HG02870 (cell line): Measurements from ENCODE around the gene SND1.

Experiments
- ATAC-seq: cut with Tn5 transposase; IDR thresholded peaks from one replicate; pipeline ENCODE4 v1.9.1; 2021; ENCODE audit warnings: mild to moderate bottlenecking, moderate library complexity; ENCODE audit not compliant: unreplicated experiment

SND1 gene

DNA sequence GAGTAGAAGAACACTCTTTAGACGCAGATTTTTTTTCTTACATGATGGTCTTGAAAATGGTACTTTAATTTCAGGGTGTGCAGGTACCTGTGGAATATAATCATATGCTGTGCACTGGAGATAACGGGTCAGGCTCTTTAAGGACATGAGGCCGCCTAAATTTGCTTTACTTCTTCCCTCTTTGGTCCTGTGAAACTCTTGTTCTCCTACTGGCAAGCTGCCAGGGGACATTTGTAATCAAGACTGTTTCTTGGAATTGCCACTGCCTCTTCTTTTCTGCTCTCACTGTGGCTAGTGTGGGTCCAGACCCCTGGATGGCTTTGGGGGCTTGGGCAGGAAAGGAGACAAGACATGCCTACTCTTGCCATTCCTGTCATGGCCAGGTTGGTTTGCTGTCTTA lies 146.0 kb downstream of the SND1 start:
- no peak for ATAC-seq

DNA sequence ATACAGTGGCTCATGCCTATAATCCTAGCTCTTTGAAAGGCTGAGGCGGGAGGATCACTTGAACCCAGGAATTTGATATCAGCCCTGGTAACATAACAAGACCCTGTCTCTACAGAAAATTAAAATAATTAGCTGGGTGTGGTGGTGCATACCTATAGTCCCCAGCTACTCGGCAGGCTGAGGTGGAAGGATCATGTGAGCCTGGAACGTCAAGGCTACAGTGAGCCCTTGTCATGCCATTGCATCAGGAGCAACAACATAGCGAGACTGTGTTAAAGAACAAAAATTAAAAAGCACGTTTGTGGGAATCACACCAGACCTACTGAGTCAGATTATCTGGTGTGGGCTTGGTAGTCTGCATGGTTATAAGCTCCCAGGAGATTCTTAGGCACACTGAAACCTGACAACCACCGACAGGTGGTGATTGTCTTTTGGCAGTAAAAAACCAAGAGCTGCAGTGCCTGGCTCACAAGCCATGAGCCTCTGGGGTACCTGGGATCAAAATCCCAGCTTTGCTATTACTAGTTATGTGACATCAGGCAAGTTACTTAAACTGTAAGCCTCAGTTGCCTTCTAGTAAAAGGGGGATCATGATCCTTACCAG lies 146.9 kb downstream of the SND1 start:
- no peak for ATAC-seq

DNA sequence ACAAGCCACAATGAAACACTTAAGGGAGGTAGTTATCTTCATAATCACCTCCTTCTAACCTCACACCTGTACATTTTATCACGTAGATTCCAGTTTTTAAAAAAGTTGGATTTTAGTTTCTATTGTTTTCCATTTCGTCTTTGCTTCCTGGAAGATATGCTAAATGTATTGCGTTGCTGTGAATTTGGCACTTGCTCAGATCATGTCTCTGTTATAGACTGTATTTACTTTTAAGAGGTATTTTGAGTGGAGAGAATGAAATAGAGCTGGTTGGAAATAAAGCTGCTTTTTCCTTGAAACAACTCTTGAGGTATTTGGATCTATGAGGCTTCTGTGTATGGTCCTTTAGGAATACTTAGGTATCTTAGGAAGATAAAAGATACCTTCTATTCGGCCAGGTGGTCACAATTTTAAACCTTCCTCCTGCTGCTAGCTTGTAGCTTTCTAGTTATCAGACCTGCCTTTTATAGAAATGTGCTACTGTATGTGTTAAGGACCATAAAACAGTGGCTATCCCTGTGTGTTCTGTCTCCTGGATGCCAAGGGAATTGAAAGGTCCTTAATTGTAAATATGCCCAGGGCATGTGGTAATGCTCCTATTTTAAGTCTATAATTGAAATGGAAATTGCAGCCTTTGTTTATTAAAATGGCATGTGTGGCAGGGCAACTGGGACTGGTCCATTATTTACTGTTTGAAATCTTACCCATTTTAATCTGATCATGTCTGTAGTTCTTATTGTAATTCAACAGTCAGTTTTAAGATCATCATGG lies 147.7 kb downstream of the SND1 start:
- no peak for ATAC-seq

DNA sequence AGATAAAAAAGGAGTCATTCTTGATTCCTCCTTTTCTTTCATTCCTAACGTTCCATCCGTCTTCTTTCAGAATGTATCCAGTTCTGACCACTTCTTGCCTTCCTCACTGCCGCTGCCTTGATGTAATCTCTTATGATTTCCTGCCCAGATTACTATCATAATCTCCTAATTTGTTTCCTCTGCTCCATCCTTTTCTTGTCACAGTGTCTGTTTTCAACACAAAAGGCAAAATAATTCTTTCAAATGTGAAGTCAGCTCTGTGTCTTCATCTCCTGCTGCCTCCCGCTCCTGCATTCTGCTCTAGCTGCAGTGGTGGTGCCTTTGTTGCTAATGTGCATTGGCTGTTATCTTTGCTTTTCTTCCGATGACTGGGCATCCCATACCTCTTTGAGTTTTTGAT lies 150.9 kb downstream of the SND1 start:
- no peak for ATAC-seq

DNA sequence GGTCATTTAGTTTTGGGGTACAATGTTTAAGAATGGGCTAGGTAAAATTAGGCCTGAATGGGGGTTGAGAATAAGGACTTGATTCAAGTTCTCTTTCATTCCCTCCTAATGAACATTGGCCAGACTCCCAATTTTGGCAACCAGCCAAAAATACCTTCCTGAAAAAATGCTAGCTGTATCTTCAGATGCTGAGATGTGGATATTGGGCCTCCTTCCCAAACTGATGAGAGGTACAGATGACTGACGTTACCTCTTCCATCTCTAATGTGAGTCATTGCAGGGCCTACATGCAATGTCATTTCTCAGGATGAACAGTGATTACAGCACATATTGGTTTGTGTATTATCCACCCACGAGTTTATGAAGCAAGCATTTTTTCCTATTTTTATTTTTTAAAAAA lies 151.6 kb downstream of the SND1 start:
- ATAC-seq: no peak

DNA sequence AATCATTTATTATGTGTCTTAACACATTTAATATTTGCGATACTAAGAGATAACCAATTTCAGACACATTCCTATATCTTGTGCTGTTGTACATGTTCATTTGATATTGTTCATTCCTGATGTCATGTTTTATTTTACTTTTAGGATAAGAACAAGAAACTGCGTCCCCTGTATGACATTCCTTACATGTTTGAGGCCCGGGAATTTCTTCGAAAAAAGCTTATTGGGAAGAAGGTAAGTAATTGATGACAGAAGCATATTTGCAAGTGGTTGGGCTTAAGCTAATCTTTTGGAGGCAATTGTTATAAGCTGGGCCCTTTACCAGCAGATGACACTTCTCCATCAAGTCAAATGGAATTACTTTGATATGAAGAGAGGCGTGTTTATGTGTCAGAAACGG lies 155.3 kb downstream of the SND1 start:
- no peak for ATAC-seq

DNA sequence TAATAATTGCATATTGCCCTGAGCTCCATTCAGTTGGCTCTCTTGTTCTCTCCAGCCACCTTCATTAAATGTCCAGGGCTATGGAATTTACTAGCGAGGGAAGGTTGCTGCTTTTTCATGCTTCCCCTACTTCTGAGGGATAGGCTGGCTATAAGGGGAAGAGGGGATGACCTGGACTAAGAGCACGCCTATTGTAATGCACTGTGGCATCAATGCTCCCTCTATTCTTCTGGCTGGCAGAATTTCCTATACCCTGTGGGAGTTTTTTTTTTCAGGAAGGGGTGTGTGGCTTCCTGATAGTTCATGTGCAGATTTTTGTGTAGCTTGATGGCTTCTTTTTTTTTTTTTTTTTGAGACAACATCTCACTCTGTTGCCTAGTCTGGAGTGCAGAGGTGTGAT lies 155.8 kb downstream of the SND1 start:
- no peak for ATAC-seq

DNA sequence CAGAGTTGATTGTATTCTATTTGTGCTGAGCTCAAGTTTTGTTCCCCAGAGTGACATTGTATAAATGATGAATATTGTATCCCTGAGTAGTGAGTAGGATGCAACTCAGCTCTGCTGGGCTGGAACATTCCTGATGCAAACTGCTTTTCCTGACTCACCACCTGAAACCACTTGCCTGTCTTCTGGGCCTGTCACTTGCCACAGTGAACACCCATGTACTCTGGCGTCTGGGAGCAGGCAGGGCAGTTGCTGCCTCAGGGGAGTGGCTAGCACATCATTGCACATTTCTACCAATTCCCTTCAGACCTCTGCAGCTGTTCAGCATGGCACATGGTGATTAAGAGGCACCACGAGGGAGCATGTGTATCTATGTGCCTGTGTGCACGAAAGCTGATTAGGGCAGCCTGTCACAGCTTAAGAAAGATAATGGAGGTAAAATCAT lies 157.3 kb downstream of the SND1 start:
- no peak for ATAC-seq

DNA sequence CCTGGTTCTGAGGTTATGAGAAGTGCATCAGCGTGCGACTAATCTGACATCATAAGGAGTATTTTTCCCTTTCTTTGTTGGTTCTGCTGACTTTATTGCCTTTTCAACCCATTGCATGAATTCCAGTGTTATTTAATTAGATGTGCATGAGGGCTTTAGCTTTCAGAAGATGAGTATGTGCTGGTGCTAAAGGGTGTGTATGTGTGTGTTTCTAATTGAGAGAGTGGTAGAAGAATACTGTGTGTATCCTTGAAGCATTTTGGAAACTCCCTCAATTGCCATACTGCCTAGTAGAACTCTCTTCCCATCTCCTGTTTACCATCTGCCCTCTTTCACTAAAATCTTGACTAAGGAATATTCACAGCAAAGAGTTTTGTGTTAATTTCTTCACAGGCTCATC lies 158.1 kb downstream of the SND1 start:
- ATAC-seq: no peak

DNA sequence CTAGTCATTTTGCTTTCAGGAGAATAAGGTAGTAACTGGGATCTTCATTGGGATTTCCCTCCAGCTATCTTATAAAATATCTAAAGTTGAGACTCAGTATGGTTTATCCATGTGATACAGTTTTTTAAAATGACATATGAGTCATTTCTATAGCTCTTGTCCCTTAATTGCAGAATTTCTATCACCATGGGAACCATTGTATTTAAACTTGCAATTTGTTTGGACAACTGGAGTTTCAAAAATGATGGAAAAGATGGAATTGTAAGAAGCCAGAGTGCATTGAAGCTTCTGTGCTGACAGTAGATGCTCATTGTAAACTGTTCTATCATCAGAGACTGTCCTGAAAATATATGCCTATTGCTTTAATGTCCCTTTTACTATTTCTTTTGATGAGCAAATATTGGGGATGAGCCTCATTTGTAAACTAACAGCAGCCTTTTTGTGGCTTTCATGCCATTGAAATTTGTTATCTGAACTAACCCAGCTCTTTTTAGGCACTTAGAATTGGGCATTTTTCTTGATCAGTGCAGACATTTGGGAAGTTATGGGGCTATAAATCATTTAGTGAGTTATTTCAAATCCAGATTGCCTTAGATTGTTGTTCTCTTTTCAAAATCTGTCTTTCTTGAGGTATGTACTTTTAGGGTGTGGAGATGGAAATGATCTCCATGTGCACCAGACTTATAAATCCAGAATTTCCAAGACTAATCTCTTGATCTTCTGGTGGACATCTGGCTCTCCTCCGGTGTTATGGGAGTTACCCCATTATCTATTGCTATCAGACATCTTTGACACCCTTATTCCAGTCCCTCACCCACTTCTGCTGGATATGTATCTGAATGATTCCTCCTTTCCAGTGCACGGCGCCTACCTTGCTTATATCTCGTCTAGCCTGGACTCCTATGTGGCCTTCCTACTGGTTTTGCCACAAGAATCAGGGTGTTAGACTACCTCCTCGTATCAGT lies 159.0 kb downstream of the SND1 start:
- no peak for ATAC-seq

DNA sequence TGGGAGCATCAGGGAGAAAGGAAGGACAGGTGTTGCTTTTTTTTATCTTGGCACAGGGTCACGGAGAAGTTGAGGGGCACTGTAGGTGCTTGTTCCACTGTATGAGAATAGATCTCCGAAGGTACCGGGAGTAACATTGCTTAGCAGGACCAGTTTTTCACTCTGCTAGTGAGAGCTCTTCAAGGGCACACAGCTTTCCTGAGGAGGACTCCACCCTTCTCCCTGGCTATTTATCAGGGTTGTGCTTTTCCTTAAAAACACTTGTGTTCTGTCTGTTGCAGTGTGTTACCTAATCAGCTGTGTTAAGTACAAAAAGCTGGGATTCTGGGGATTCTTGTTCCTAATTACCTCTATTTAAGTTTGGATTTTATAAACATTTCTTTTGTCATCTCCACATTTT lies 160.5 kb downstream of the SND1 start:
- ATAC-seq: no peak

DNA sequence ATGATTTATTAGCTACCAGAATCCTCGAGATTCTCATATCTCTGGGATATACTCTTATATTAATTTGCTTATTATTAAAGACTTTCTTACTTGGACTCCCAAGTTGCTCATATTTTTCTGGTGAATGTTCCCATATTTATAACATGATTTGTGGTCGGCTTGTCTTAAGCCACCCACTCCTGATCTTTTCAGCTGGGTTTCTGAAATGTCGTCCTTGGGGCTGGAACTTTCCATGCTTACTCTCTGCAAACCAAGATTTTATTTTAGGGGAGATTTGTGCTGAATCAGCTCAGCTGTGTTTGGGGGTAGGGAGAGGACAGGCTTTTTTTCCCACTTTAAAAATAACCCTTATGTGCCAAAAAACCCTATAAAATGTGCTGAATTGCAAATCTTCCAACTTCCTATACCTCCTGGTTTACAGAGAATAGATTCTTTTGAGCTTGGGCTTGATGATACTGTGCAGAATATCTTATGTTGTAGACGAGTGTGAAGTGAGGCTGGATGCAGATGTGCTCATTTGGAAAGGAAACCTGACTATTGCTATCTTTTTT lies 162.1 kb downstream of the SND1 start:
- ATAC-seq: no peak

DNA sequence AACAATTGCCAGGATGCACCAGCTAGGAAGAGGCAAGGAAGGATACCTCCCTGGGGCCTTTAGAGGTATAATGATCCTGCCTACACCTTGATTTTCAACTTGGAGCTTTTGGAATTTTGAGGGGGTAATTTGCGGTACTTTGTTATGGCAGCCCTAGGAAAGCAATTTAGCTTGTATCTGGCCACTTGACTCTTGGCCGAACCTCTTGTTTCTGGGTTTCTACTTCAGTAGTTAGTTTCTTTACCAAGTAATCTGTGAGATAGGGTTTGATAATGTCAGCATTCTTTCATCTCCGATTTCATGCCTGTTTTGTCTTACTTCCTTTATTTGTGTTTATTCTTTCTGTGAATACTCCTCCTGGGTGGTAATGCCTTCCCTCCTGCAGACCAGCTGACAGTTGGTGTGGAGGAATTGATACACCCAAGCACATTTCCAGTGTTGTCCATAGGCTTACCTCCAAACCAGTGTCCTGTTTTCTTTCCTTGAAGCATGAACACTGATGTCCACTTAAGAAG lies 163.7 kb downstream of the SND1 start:
- no peak for ATAC-seq

DNA sequence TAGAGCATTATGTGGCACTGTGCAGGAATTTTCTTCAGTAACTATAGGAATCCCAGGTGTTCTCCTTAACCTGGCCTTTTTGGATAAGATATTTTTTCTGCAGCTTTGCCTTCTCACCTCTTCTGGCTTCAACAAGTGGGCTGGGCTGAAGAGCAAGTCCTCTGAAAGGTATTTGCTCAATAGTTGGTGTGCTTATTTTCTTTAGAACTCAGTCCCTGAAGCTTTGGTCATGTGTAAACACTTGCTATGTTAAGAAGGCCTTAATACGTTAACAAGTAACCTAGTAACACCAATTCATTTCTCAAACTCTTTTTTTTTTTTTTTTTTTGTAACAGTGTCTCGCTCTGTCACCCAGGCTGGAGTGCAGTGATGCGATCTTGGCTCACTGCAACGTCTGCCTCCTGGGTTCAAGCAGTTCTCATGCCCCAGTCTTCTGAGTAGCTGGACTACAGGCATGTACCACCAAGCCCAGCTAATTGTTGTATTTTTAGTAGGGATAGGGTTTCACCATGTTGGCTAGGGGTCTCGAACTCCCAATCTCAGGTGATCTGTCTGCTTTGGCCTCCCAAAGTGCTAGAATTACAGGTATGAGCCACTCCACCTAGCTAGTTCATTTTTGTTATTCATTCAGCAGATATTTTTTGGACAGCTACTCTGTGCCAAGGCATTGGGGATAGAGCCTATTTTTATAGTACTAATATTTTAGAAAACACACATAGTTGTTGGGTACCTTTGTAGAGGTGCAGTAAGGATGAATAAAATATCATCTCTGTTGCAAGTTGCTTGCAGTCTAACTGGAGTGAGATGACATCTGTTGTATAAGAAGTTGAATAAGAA lies 164.6 kb downstream of the SND1 start:
- no peak for ATAC-seq

DNA sequence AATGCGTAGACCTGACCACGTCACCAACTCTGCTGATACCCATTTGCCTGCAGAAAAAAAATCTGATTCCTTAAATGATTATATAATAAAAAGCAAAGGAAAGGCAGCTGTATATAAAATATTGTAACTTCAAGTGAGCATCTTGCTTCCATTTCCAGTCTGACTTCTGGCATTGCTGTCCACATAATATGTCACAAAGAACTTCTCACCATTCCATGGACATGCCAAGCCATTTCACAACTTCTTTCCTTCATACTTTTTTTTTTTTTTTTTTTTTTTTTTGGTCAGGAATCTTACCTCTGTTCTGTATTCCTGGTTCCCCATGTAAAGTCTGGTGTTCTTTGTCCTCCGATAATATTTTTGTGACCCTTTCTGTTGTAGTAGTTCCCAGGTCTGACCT lies 165.5 kb downstream of the SND1 start:
- ATAC-seq: no peak

DNA sequence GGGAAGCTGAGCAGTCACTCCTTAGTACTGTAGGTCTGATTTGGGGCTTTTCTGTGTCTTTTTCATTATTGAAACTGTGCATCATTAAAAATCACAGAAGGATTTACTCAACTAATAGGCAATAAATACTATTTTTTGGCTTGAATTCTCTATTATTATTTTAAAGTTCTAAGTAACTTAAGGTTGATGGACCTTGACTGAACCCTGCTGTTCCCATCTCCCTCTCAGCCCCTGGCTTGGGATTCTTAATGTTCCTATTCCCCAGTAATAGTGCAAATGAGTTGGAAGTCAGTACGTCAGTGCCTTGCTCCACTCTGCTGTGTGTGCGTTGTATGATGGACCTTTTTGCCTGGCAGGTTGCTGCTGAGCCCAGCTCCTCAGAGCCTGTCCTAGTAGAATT lies 166.3 kb downstream of the SND1 start:
- no peak for ATAC-seq

DNA sequence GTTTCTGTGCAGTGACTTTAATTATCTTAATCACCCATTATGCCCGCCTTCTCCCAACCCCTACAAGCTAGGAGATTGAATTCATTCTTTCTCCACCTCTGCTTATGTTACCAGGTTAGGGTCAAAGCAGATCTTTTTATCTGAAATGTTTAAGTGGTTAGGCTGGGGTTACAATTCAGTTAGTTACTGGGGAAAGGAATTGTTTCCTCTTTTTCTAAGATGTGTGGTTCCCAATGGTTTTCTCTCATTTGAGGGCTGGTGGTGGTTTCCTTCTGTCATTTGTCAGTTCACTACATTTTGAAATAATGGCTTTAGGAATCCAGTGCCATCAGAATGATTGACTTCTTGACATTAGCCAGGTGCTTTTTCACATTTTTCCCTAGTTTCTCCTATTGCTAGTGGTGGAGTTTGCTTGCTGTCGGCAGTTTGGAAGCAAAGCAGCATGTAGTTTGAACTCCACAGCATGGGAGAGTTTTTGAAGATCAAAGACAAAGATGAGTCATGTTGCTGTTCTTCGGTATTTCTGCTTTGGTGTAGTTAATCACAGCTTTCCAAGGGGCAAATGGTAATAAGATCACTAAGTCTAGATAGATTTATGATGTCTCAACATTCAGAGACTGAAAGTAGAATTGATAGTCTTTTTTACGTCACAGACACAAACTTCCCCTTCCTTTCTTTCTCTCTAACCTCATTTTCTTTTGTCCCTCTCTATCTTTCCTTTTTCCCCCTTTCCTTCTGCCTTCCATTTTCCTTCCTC lies 168.2 kb downstream of the SND1 start:
- no peak for ATAC-seq

DNA sequence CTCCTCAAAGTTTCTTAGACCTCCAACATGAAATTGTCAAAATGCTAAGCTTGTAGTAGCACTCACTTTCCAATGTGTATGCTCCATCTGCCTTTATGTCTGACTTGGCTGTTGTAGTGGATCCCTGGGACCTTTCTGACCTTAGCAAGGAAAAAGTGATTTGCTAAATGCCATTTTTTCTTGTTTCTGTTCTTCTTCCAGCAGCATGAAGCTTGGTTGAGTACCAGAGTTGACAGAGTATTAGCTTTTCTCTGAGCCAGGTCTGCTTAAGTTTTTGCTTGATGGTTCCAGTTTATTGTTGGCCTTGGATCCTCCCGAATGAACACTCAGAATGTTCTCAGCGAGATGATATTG lies 168.7 kb downstream of the SND1 start:
- no peak for ATAC-seq

DNA sequence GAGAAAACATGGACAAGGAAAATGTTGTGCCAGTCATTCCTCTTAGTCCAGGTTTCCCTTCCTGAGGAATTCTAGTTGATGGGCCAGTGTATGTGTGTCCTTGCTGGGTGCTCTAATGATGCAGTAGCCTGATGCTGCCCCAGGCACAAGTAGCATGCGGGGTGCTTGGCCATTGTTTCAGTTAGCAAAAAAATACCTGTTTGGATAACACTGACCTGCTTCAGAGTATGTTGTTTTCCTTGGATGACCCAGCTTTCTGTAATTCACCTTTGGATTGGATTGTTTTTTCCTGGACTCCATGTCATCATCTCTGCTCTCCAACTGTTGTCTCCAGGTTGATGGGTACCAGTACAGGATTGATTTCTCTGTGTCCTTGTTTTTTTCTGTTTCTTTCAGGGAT lies 169.2 kb downstream of the SND1 start:
- no peak for ATAC-seq
